Hepatocyte (in vitro differentiated cells): Measurements from ENCODE around the gene DENND5A. TPM values are rescaled to one million over a fixed set of nuclear protein-coding genes. Genes with fewer than 3 reads are reported as not detected.

Source experiments
- DNase-seq: peaks from one replicate; pipeline ENCODE4 v3.0.0-alpha.2; 2016; ENCODE audit warnings: low spot score
- H2AFZ ChIP-seq: fragments of 200-600 bp; sonication (generic); 2 replicates; pipeline ENCODE4 v1.6.0; 2016; ENCODE audit warnings: antibody characterized with exemption, mild to moderate bottlenecking
- H3K27ac ChIP-seq: fragments of 200-600 bp; sonication (generic); 2 replicates; pipeline ENCODE4 v1.5.1; 2016; ENCODE audit warnings: mild to moderate bottlenecking
- H3K27me3 ChIP-seq: fragments of 200-600 bp; sonication (generic); 2 replicates; pipeline ENCODE4 v1.6.1; 2016
- H3K36me3 ChIP-seq: fragments of 200-600 bp; sonication (generic); replicated peaks from 2 replicates; pipeline ENCODE4 v1.5.1; 2016; ENCODE audit warnings: low read depth; ENCODE audit not compliant: insufficient read depth
- H3K4me1 ChIP-seq: fragments of 200-600 bp; sonication (generic); 2 replicates; pipeline ENCODE4 v1.5.1; 2016; ENCODE audit warnings: mild to moderate bottlenecking, moderate library complexity; ENCODE audit not compliant: insufficient read depth
- H3K4me2 ChIP-seq: fragments of 200-600 bp; sonication (generic); 2 replicates; pipeline ENCODE4 v1.6.0; 2016
- H3K4me3 ChIP-seq: fragments of 200-600 bp; sonication (generic); 2 replicates; pipeline ENCODE4 v1.5.1; 2016; ENCODE audit warnings: mild to moderate bottlenecking
- H3K79me2 ChIP-seq: fragments of 200-600 bp; sonication (generic); 2 replicates; pipeline ENCODE4 v1.6.0; 2017; ENCODE audit warnings: mild to moderate bottlenecking
- H3K9me2 ChIP-seq: fragments of 200-600 bp; sonication (generic); replicated peaks from 2 replicates; pipeline ENCODE4 v1.6.0; 2017; ENCODE audit warnings: mild to moderate bottlenecking; ENCODE audit not compliant: insufficient read depth
- H3K9me3 ChIP-seq: fragments of 200-600 bp; sonication (generic); 2 replicates; pipeline ENCODE4 v1.5.1; 2016; ENCODE audit warnings: low read depth, mild to moderate bottlenecking
- H4K20me1 ChIP-seq: fragments of 200-600 bp; sonication (generic); 2 replicates; pipeline ENCODE4 v1.6.0; 2016; ENCODE audit warnings: mild to moderate bottlenecking; ENCODE audit not compliant: insufficient read depth, poor library complexity, severe bottlenecking
- CTCF ChIP-seq: fragments of 200-600 bp; sonication (generic); IDR thresholded peaks from 2 replicates; pipeline ENCODE4 v1.5.1; 2016; ENCODE audit warnings: antibody characterized with exemption, mild to moderate bottlenecking; ENCODE audit not compliant: poor library complexity
- EZH2 ChIP-seq: fragments of 200-600 bp; sonication (generic); IDR thresholded peaks from 2 replicates; pipeline ENCODE4 v1.6.1; 2016; ENCODE audit warnings: antibody characterized with exemption, mild to moderate bottlenecking, borderline replicate concordance
- EZH2phosphoT487 ChIP-seq: fragments of 200-600 bp; sonication (generic); IDR thresholded peaks from one replicate; pipeline ENCODE4 v1.6.1; 2018; ENCODE audit warnings: antibody characterized with exemption, mild to moderate bottlenecking, low read depth, moderate library complexity; ENCODE audit not compliant: unreplicated experiment, severe bottlenecking
- WGBS: methylation state at CpG from one replicate; pipeline ENCODE4 v1.1.6; 2016; ENCODE audit warnings: low lambda C conversion rate; ENCODE audit errors: missing lambda C conversion rate; 5-methylcytosine and 5-hydroxymethylcytosine counted together
- polyA plus RNA-seq: library from polyadenylated mRNA; unstranded; fragments of >200 nt; fragmentation: Nextera tagmentation; extraction: Ambion mirVana; gene quantifications from 2 replicates; pipeline ENCODE4 v1.2.1, GENCODE V29; 2016
- total RNA-seq: library from RNA; depleted of rRNA; stranded (reverse); fragments of >200 nt; gene quantifications from 2 replicates; pipeline ENCODE4 v1.2.3, GENCODE V29; 2014

DENND5A gene
- total and polyA plus RNA-seq, 2 experiments from 2014 or later, result 29.7 to 56.4 TPM

GRCh38 chr11:9206496-9206895 lies 58.7 kb downstream of the DENND5A start:
- H3K9me3 ChIP-seq, result no peaks in the 10 kb centered on the region
- H3K4me1 ChIP-seq, result no peaks in the 10 kb centered on the region
- peaks cover 62% of the 10 kb centered on the region for H3K79me2 ChIP-seq
- WGBS, result 76% methylated on average over 2 of the region's 2 CpGs
- H3K4me2 ChIP-seq, result no peak overlapping the region
- H3K27me3 ChIP-seq, result no peaks in the 10 kb centered on the region
- no peaks in the 10 kb centered on the region for H3K9me2 ChIP-seq
- peaks cover 21% of the 10 kb centered on the region for H4K20me1 ChIP-seq
- no peak for TF ChIP-seq CTCF
- H3K36me3 ChIP-seq, result no peaks in the 10 kb centered on the region
- H3K27ac ChIP-seq, result no peak overlapping the region
- no peak overlapping the region for H3K4me3 ChIP-seq
- no peak for DNase-seq
- no peak overlapping the region for H2AFZ ChIP-seq

DNA sequence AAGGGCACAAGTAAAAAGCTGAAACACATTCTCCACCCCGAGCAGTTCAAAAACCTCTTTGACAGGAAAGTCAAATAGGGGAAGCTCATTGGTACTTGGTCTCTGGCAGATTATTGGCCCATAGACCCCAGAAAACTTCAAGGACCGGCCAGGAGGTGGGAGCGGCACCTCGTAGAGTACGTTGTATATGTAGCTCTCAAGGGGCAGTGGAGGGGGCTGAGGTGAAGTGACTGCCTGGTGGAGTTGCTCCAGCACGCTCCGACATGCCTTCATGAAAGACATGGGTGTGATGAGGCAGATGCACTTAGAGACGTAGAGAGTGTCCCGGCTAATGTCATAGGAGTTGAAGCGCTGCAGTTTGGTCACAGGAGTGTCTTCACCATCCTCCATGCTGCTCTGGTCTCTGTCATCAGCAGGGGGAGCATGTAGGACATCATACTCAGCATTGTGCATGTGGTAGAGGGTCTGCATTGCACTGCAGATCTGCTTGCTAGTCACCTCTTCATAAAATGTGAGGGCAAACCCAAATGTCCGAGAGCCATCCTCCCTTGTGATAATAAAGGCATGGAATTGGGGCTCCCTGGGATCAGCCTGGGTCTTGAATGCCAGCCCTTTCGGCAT lies 61.3 kb downstream of the DENND5A start:
- H3K4me3 ChIP-seq, result no peak overlapping the region
- no peak for DNase-seq
- no peaks in the 10 kb centered on the region for H3K9me3 ChIP-seq
- TF ChIP-seq CTCF (no peak), EZH2 (no peak), EZH2phosphoT487 (no peak)
- no peaks in the 10 kb centered on the region for H3K4me1 ChIP-seq
- no peaks in the 10 kb centered on the region for H3K36me3 ChIP-seq
- H3K9me2 ChIP-seq, result no peaks in the 10 kb centered on the region
- no peak overlapping the region for H3K27ac ChIP-seq
- H3K4me2 ChIP-seq, result no peak overlapping the region
- no peak overlapping the region for H2AFZ ChIP-seq
- peaks cover 38% of the 10 kb centered on the region for H3K79me2 ChIP-seq
- 93% methylated on average over 12 of the region's 12 CpGs for WGBS
- no peaks in the 10 kb centered on the region for H3K27me3 ChIP-seq
- H4K20me1 ChIP-seq, result peaks cover 10% of the 10 kb centered on the region

GRCh38 chr11:9201372-9202162 lies 63.6 kb downstream of the DENND5A start:
- no peak overlapping the region for H3K27ac ChIP-seq
- peaks cover 26% of the 10 kb centered on the region for H3K79me2 ChIP-seq
- WGBS, result 89% methylated on average over 3 of the region's 3 CpGs
- no peaks in the 10 kb centered on the region for H3K9me2 ChIP-seq
- H3K27me3 ChIP-seq, result no peaks in the 10 kb centered on the region
- no peak overlapping the region for H3K4me2 ChIP-seq
- no peak overlapping the region for H2AFZ ChIP-seq
- H4K20me1 ChIP-seq, result no peaks in the 10 kb centered on the region
- H3K4me3 ChIP-seq, result no peak overlapping the region
- H3K36me3 ChIP-seq, result no peaks in the 10 kb centered on the region
- H3K4me1 ChIP-seq, result no peaks in the 10 kb centered on the region
- no peak for TF ChIP-seq EZH2
- no peak for TF ChIP-seq EZH2phosphoT487
- no peak for TF ChIP-seq CTCF
- H3K9me3 ChIP-seq, result no peaks in the 10 kb centered on the region
- DNase-seq, result no peak
